Measurements from ENCODE around the gene CTR9. TPM values are rescaled to one million over a fixed set of nuclear protein-coding genes. Genes with fewer than 3 reads are reported as not detected.

Gene CTR9
- total and polyA plus RNA-seq, 2 of the 8 experiments (the other 6 are each of a cell fraction or from before 2014, with no cell fraction given): 6.1 to 37.7 TPM

DNA sequence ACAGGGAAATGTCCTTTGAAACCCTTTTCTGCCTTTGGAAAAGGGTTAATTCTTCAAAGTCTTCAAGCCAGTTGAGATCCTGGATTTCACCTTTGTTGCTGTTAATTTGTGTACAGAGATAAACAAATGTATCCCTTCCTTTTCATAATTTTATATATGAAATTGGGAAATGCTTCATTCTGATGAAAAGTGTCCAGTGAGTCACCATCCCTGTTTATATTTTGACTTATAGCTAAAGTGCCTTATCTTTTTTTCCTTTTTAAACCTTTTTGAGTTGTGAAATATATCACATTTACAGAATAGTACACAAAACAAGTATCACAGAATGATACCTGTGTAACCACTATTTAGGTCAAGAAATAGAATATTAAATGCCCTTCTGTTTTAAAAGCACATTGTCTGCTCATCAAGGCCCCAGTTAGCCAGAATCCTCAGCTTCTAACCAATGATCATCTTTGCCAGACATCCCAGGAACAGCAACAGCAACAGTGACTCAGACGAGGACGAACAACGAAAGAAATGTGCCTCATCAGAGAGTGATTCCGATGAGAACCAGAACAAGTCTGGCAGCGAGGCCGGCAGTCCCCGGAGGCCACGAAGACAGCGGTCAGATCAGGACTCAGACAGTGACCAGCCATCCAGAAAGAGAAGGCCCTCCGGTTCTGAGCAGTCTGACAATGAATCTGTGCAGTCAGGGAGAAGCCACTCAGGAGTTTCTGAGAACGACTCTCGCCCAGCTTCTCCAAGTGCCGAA lies 27.3 kb downstream of the CTR9 start:
- FAIRE-seq: no peak
- H2AK5ac ChIP-seq (ENCODE audit: low read depth, low read length): no peak overlapping the region
- no peak overlapping the region for H3K4me2 ChIP-seq (ENCODE audit: insufficient read depth in 1 of 2, low read depth in 2 of 2, low read length in 2 of 2)
- ChIA-PET POLR2A (ENCODE audit: partially characterized antibody) (interaction anchor here (1.6 kb wide), 1 partner anchor 17 kb away, joined by 3 read pairs; no protein-coding TSS in a partner anchor), CTCF (ENCODE audit: partially characterized antibody) (no interaction called here)
- no peak overlapping the region for H2BK15ac ChIP-seq (ENCODE audit: low read length)
- H3K27me3 ChIP-seq (replicated peaks in 1 of 4; ENCODE audit: control insufficient read depth in 3 of 4, extremely low read depth in 1 of 4, insufficient read depth in 3 of 4, low read length in 3 of 4): no peaks in the 10 kb centered on the region
- no peaks in the 10 kb centered on the region for H3K79me2 ChIP-seq (ENCODE audit: control insufficient read depth in 1 of 2, insufficient read depth in 2 of 2, low read length in 2 of 2)
- no peaks in the 10 kb centered on the region for H3K9me3 ChIP-seq (ENCODE audit: insufficient read depth in 2 of 2, low read depth in 1 of 2, low read length in 1 of 2)
- no peak overlapping the region for H3K14ac ChIP-seq (ENCODE audit: insufficient read length)
- no peak overlapping the region for H3K56ac ChIP-seq (replicated peaks; ENCODE audit: insufficient read length, low read depth, low read length)
- H2BK12ac ChIP-seq (ENCODE audit: low read depth, low read length): no peak overlapping the region
- H4K8ac ChIP-seq (ENCODE audit: extremely low read depth, insufficient read depth, low read length): no peak overlapping the region
- H3K23ac ChIP-seq (ENCODE audit: insufficient read length): no peak overlapping the region
- H3K4me1 ChIP-seq (replicated peaks in 1 of 4; ENCODE audit: control insufficient read depth in 3 of 4, insufficient read depth in 4 of 4, low read length in 3 of 4): no peaks in the 10 kb centered on the region
- no peak overlapping the region for H2AFZ ChIP-seq (ENCODE audit: low read length)
- H3K79me1 ChIP-seq (ENCODE audit: low read depth, low read length): no peaks in the 10 kb centered on the region
- peaks cover 7 to 44% (median 27%) of the 10 kb centered on the region in 4 experiments; a peak in 7 of 8 replicates for H3K36me3 ChIP-seq (ENCODE audit: control insufficient read depth in 2 of 4, insufficient read depth in 4 of 4, low read length in 3 of 4)
- H3K4me3 ChIP-seq (ENCODE audit: extremely low read depth in 1 of 4, insufficient read depth in 2 of 4, low read depth in 3 of 4, low read length in 4 of 4): no peak overlapping the region
- H3K18ac ChIP-seq (ENCODE audit: extremely low read depth, low read length): no peak overlapping the region
- no peak overlapping the region for H4K5ac ChIP-seq (ENCODE audit: insufficient read length, low read depth, low read length)
- H2BK120ac ChIP-seq (replicated peaks; ENCODE audit: low read depth, low read length): no peak overlapping the region
- H3K4ac ChIP-seq (replicated peaks; ENCODE audit: insufficient read length, low read depth, low read length): no peak overlapping the region
- H2BK20ac ChIP-seq (ENCODE audit: low read length): no peak overlapping the region
- no peak for DNase-seq (ENCODE audit: low read depth in 1 of 2, low spot score in 2 of 2)
- 92% methylated on average over 13 of the region's 13 CpGs; no CpG with 5 or more reads in 1 of the 2 experiments for WGBS, 2 experiments (ENCODE audit: extremely low coverage in 1 of 2, insufficient coverage in 1 of 2, insufficient read length in 1 of 2, insufficient replicate concordance in 2 of 2, low coverage in 1 of 2, low lambda C conversion rate in 2 of 2, missing lambda C conversion rate in 1 of 2)
- H4K20me1 ChIP-seq (replicated peaks in 1 of 2; ENCODE audit: control insufficient read depth in 1 of 2, insufficient read depth in 2 of 2, low read length in 2 of 2): no peaks in the 10 kb centered on the region
- H3K9ac ChIP-seq (replicated peaks in 1 of 4; ENCODE audit: extremely low read depth in 1 of 4, low read depth in 3 of 4, low read length in 3 of 4): no peak overlapping the region
- H3K23me2 ChIP-seq (ENCODE audit: low read depth, low read length): no peaks in the 10 kb centered on the region
- H4K91ac ChIP-seq (replicated peaks; ENCODE audit: insufficient read length, low read length): no peak overlapping the region
- no peak overlapping the region for H3K27ac ChIP-seq (ENCODE audit: low read depth, low read length)
- no peak overlapping the region for H2BK5ac ChIP-seq (ENCODE audit: low read depth, low read length)
- TF ChIP-seq BACH1 (IDR thresholded peaks at IDR 0.05; ENCODE audit: low read length) (no peak), EP300 (IDR thresholded peaks at IDR 0.05; ENCODE audit: borderline replicate concordance in 1 of 2, low read depth in 2 of 2, low read length in 2 of 2) (no peak), PHF8 (conservative IDR thresholded peaks at IDR 0.05; ENCODE audit: low read depth, low read length) (no peak), SRF (IDR thresholded peaks at IDR 0.05; ENCODE audit: low read depth, low read length) (no peak), RBBP5 (IDR thresholded peaks at IDR 0.05; ENCODE audit: borderline replicate concordance, low read depth, low read length) (no peak), KDM1A (IDR thresholded peaks at IDR 0.05; ENCODE audit: borderline replicate concordance, low read length) (no peak), RAD21 (IDR thresholded peaks at IDR 0.05 in 1 of 2, conservative IDR thresholded peaks at IDR 0.05 in 1 of 2; ENCODE audit: low read depth in 2 of 2, low read length in 2 of 2) (no peak), SP4 (IDR thresholded peaks at IDR 0.05; ENCODE audit: low read length) (no peak), POLR2AphosphoS5 (IDR thresholded peaks at IDR 0.05; ENCODE audit: low read depth, low read length) (no peak)
- TF ChIP-seq, protein P1, sequence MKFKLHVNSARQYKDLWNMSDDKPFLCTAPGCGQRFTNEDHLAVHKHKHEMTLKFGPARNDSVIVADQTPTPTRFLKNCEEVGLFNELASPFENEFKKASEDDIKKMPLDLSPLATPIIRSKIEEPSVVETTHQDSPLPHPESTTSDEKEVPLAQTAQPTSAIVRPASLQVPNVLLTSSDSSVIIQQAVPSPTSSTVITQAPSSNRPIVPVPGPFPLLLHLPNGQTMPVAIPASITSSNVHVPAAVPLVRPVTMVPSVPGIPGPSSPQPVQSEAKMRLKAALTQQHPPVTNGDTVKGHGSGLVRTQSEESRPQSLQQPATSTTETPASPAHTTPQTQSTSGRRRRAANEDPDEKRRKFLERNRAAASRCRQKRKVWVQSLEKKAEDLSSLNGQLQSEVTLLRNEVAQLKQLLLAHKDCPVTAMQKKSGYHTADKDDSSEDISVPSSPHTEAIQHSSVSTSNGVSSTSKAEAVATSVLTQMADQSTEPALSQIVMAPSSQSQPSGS (IDR thresholded peaks at IDR 0.05; ENCODE audit: low read length): no peak

All from H1 (cell line).